ENCODE data around the gene AMPD3.

AMPD3 gene

DNA sequence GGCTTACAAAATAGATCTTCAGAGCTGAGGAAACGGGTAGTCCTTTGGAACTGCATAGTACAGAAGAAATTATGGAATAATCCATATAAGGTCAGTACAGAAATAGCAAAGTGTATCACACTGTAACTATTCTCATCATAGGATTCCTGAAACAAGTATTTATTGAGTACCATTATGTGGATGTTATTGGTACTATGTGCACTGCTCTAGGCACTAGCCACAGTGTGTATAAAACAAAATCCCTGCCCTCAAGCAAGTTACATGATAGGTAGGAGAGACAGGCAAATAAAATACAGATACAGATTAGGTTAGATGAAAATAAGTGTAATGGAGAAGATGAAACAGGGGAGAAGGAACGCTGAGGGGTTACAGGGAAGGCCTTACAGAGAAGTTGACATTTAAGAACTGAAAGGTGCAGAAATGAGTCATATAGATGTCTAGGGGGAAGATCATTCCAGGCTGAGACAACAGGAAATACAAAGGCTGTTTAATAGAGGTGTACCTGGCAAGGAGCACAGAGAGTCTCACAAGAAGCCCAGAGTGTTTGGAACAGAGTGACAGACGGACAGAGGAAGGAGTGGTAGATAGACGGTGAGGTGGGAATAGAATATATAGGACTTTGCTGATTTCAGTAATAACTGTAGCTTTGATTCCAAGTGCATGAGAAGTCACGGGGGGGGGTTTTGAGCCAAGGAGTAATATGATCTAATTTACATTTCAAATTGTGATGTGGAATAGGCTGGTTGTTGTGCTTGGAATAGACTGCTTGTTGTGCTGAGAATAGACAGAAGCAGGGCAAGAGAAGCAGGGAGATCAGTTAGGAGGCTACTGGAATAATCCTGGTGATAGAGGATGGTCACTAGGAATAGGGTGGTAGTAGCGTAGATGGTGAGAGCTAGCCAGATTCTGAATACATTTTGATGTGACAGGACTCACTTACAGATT lies 72.2 kb downstream of the AMPD3 start:
- Histone ChIP-seq H3K27ac (ENCODE audit: low read depth, low read length) (no peak overlapping the region), H3K18ac (ENCODE audit: low read length) (no peak overlapping the region), H4K5ac (ENCODE audit: low read length) (no peak overlapping the region), H3K4me3 (ENCODE audit: low read length) (no peak overlapping the region), H2AK5ac (ENCODE audit: low read length) (no peak overlapping the region), H2BK15ac (replicated peaks; ENCODE audit: low read depth) (no peak overlapping the region), H3K27me3 (ENCODE audit: insufficient read depth, low read length, poor library complexity) (no peaks in the 10 kb centered on the region), H3K9ac (ENCODE audit: low read length) (no peak overlapping the region), H4K8ac (ENCODE audit: low read depth, low read length) (no peak overlapping the region), H2BK5ac (ENCODE audit: low read length) (no peak overlapping the region), H3K56ac (ENCODE audit: low read length) (no peak overlapping the region), H2BK120ac (ENCODE audit: low read depth, low read length) (no peak overlapping the region), H3K4ac (ENCODE audit: low read depth, low read length) (no peak overlapping the region), H3K23ac (ENCODE audit: low read length) (no peak overlapping the region), H3K79me2 (ENCODE audit: control insufficient read depth, insufficient read depth, low read length) (no peaks in the 10 kb centered on the region), H3K4me2 (ENCODE audit: low read length) (no peak overlapping the region), H3K79me1 (ENCODE audit: low read length) (no peaks in the 10 kb centered on the region), H3K36me3 (ENCODE audit: control insufficient read depth, insufficient read depth, low read length) (no peaks in the 10 kb centered on the region), H3K4me1 (ENCODE audit: control insufficient read depth, low read depth, low read length) (no peaks in the 10 kb centered on the region)
- no peak for DNase-seq
- no CpG with 5 or more reads among the region's 6 CpGs for WGBS (ENCODE audit: extremely low coverage, insufficient coverage, low lambda C conversion rate)

DNA sequence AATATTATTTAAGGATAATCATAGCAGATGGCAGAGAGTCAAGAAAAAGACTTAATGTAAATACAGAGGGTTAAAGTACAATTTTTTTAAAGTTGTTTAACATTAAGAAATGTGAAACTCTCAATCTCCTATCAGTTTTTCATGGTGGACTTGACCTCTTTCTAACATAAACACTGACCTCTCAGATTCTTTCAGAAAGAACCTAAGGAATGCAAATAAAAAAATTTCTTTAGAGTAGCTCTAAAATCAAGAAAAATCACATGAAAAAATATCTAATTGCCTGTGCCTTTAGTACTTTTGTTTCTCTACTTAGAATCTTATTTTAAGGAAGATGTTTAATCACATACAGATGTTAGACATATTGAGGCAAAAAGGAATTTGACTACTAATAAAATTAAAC lies 73.1 kb downstream of the AMPD3 start:
- H3K4ac ChIP-seq (ENCODE audit: low read depth, low read length), result no peak overlapping the region
- no peak overlapping the region for H2BK120ac ChIP-seq (ENCODE audit: low read depth, low read length)
- H3K4me1 ChIP-seq (ENCODE audit: control insufficient read depth, low read depth, low read length), result no peaks in the 10 kb centered on the region
- no peak overlapping the region for H3K9ac ChIP-seq (ENCODE audit: low read length)
- H3K27ac ChIP-seq (ENCODE audit: low read depth, low read length), result no peak overlapping the region
- no peak overlapping the region for H2BK15ac ChIP-seq (replicated peaks; ENCODE audit: low read depth)
- H3K23ac ChIP-seq (ENCODE audit: low read length), result no peak overlapping the region
- H3K18ac ChIP-seq (ENCODE audit: low read length), result no peak overlapping the region
- DNase-seq, result no peak
- H3K79me2 ChIP-seq (ENCODE audit: control insufficient read depth, insufficient read depth, low read length), result no peaks in the 10 kb centered on the region
- H2AK5ac ChIP-seq (ENCODE audit: low read length), result no peak overlapping the region
- H4K8ac ChIP-seq (ENCODE audit: low read depth, low read length), result no peak overlapping the region
- H4K5ac ChIP-seq (ENCODE audit: low read length), result no peak overlapping the region
- H3K56ac ChIP-seq (ENCODE audit: low read length), result no peak overlapping the region
- H3K27me3 ChIP-seq (ENCODE audit: insufficient read depth, low read length, poor library complexity), result no peaks in the 10 kb centered on the region
- H3K36me3 ChIP-seq (ENCODE audit: control insufficient read depth, insufficient read depth, low read length), result no peaks in the 10 kb centered on the region
- H3K4me3 ChIP-seq (ENCODE audit: low read length), result no peak overlapping the region
- H3K79me1 ChIP-seq (ENCODE audit: low read length), result no peaks in the 10 kb centered on the region
- H2BK5ac ChIP-seq (ENCODE audit: low read length), result no peak overlapping the region
- no peak overlapping the region for H3K4me2 ChIP-seq (ENCODE audit: low read length)

DNA sequence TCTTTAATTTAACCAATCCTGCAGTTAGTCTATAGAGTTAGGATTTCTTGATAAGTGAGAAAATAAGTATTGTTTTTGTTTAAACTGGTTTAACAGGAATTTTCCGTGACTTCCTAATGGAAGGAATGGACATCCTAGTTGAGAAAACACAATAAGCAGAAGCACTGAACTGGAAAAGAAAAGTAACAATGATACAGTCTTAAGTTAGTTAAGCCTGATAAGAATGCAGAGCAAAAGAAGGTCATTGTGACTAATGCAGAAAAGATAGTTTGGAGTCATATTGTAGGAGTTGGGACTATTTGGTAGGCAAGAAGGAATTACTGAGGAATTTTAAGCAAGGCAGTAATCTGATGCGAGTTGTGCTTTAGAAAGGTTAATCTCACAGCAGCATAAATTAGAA lies 74.2 kb downstream of the AMPD3 start:
- Histone ChIP-seq H4K5ac (ENCODE audit: low read length) (no peak overlapping the region), H2BK15ac (replicated peaks; ENCODE audit: low read depth) (no peak overlapping the region), H3K4me3 (ENCODE audit: low read length) (no peak overlapping the region), H3K9ac (ENCODE audit: low read length) (no peak overlapping the region), H2BK120ac (ENCODE audit: low read depth, low read length) (no peak overlapping the region), H3K23ac (ENCODE audit: low read length) (no peak overlapping the region), H3K56ac (ENCODE audit: low read length) (no peak overlapping the region), H2AK5ac (ENCODE audit: low read length) (no peak overlapping the region), H3K4me2 (ENCODE audit: low read length) (no peak overlapping the region), H2BK5ac (ENCODE audit: low read length) (no peak overlapping the region), H3K4me1 (ENCODE audit: control insufficient read depth, low read depth, low read length) (no peaks in the 10 kb centered on the region), H3K36me3 (ENCODE audit: control insufficient read depth, insufficient read depth, low read length) (no peaks in the 10 kb centered on the region), H3K79me1 (ENCODE audit: low read length) (no peaks in the 10 kb centered on the region), H4K8ac (ENCODE audit: low read depth, low read length) (no peak overlapping the region), H3K4ac (ENCODE audit: low read depth, low read length) (no peak overlapping the region), H3K27me3 (ENCODE audit: insufficient read depth, low read length, poor library complexity) (no peaks in the 10 kb centered on the region), H3K79me2 (ENCODE audit: control insufficient read depth, insufficient read depth, low read length) (no peaks in the 10 kb centered on the region), H3K18ac (ENCODE audit: low read length) (no peak overlapping the region), H3K27ac (ENCODE audit: low read depth, low read length) (no peak overlapping the region)
- WGBS (ENCODE audit: extremely low coverage, insufficient coverage, low lambda C conversion rate), result no CpG with 5 or more reads among the region's 2 CpGs
- DNase-seq, result no peak

- no peak overlapping the region for H3K4ac ChIP-seq (ENCODE audit: low read depth, low read length)
- no CpG with 5 or more reads among the region's 2 CpGs for WGBS (ENCODE audit: extremely low coverage, insufficient coverage, low lambda C conversion rate)
These were observed 77.5 kb downstream of the AMPD3 start for GRCh38 chr11:10532526-10532925.

DNA sequence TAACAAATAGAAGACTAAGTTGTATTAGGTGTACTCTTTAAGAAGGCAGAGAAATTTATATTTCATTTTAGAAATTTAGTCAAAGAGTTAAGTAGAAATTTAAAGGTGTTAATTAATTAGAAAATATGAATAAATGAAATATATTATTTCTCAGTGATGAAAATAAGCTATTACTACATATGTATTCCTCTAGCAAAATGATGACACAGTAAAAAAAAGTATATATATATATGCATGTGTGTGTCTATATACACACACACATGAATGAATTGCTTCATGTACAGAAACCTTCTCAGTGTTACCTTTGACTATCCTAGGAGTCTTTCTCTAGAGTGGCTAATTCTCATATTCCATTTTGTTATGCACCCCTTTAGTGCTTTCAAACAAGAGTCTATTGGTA lies 78.3 kb downstream of the AMPD3 start:
- Histone ChIP-seq H2AK5ac (ENCODE audit: low read length) (no peak overlapping the region), H3K4me1 (ENCODE audit: control insufficient read depth, low read depth, low read length) (no peaks in the 10 kb centered on the region), H3K36me3 (ENCODE audit: control insufficient read depth, insufficient read depth, low read length) (no peaks in the 10 kb centered on the region), H3K27ac (ENCODE audit: low read depth, low read length) (no peak overlapping the region), H3K79me1 (ENCODE audit: low read length) (peaks cover under 1% of the 10 kb centered on the region), H2BK15ac (replicated peaks; ENCODE audit: low read depth) (no peak overlapping the region), H3K18ac (ENCODE audit: low read length) (no peak overlapping the region), H3K4me3 (ENCODE audit: low read length) (no peak overlapping the region), H3K27me3 (ENCODE audit: insufficient read depth, low read length, poor library complexity) (no peaks in the 10 kb centered on the region), H2BK5ac (ENCODE audit: low read length) (no peak overlapping the region), H4K5ac (ENCODE audit: low read length) (no peak overlapping the region), H3K9ac (ENCODE audit: low read length) (no peak overlapping the region), H3K4me2 (ENCODE audit: low read length) (no peak overlapping the region), H3K79me2 (ENCODE audit: control insufficient read depth, insufficient read depth, low read length) (no peaks in the 10 kb centered on the region), H3K4ac (ENCODE audit: low read depth, low read length) (no peak overlapping the region), H4K8ac (ENCODE audit: low read depth, low read length) (no peak overlapping the region), H2BK120ac (ENCODE audit: low read depth, low read length) (no peak overlapping the region), H3K56ac (ENCODE audit: low read length) (no peak overlapping the region), H3K23ac (ENCODE audit: low read length) (no peak overlapping the region)
- no peak for DNase-seq

More at GRCh38 chr11:10532526-10532925, 77.5 kb downstream of the AMPD3 start:
- Histone ChIP-seq H3K27ac (ENCODE audit: low read depth, low read length) (no peak overlapping the region), H3K9ac (ENCODE audit: low read length) (no peak overlapping the region), H2BK120ac (ENCODE audit: low read depth, low read length) (no peak overlapping the region), H3K4me1 (ENCODE audit: control insufficient read depth, low read depth, low read length) (no peaks in the 10 kb centered on the region), H3K4me3 (ENCODE audit: low read length) (no peak overlapping the region), H3K18ac (ENCODE audit: low read length) (no peak overlapping the region), H4K8ac (ENCODE audit: low read depth, low read length) (no peak overlapping the region), H2BK15ac (replicated peaks; ENCODE audit: low read depth) (no peak overlapping the region), H3K27me3 (ENCODE audit: insufficient read depth, low read length, poor library complexity) (no peaks in the 10 kb centered on the region), H2BK5ac (ENCODE audit: low read length) (no peak overlapping the region), H3K56ac (ENCODE audit: low read length) (no peak overlapping the region), H3K36me3 (ENCODE audit: control insufficient read depth, insufficient read depth, low read length) (no peaks in the 10 kb centered on the region), H3K23ac (ENCODE audit: low read length) (no peak overlapping the region), H3K4me2 (ENCODE audit: low read length) (no peak overlapping the region), H4K5ac (ENCODE audit: low read length) (no peak overlapping the region), H3K79me1 (ENCODE audit: low read length) (no peaks in the 10 kb centered on the region), H3K79me2 (ENCODE audit: control insufficient read depth, insufficient read depth, low read length) (no peaks in the 10 kb centered on the region), H2AK5ac (ENCODE audit: low read length) (no peak overlapping the region)
- DNase-seq, result no peak

- Histone ChIP-seq H4K8ac (ENCODE audit: low read depth, low read length) (no peak overlapping the region), H3K79me2 (ENCODE audit: control insufficient read depth, insufficient read depth, low read length) (no peaks in the 10 kb centered on the region), H3K4me3 (ENCODE audit: low read length) (no peak overlapping the region), H3K27ac (ENCODE audit: low read depth, low read length) (no peak overlapping the region), H3K4me2 (ENCODE audit: low read length) (no peak overlapping the region), H3K27me3 (ENCODE audit: insufficient read depth, low read length, poor library complexity) (no peaks in the 10 kb centered on the region), H3K4me1 (ENCODE audit: control insufficient read depth, low read depth, low read length) (no peaks in the 10 kb centered on the region), H3K9ac (ENCODE audit: low read length) (no peak overlapping the region), H3K18ac (ENCODE audit: low read length) (no peak overlapping the region), H2AK5ac (ENCODE audit: low read length) (no peak overlapping the region), H3K23ac (ENCODE audit: low read length) (no peak overlapping the region), H3K56ac (ENCODE audit: low read length) (no peak overlapping the region), H2BK15ac (replicated peaks; ENCODE audit: low read depth) (no peak overlapping the region), H4K5ac (ENCODE audit: low read length) (no peak overlapping the region), H2BK120ac (ENCODE audit: low read depth, low read length) (no peak overlapping the region), H3K79me1 (ENCODE audit: low read length) (peaks cover 1% of the 10 kb centered on the region), H2BK5ac (ENCODE audit: low read length) (no peak overlapping the region), H3K36me3 (ENCODE audit: control insufficient read depth, insufficient read depth, low read length) (no peaks in the 10 kb centered on the region), H3K4ac (ENCODE audit: low read depth, low read length) (no peak overlapping the region)
- no CpG with 5 or more reads among the region's 2 CpGs for WGBS (ENCODE audit: extremely low coverage, insufficient coverage, low lambda C conversion rate)
- DNase-seq, result no peak
These were observed 79.3 kb downstream of the AMPD3 start for GRCh38 chr11:10534316-10534715.
